Stimulated activated CD4-positive, alpha-beta T cell treated with anti-CD3 and anti-CD28 coated beads, Interleukin-1b, Interleukin-23, amount 100 ng/mL, for 24 hours (primary cell): ENCODE data around the gene DDX54.
"Not testable (repeated sequence)": the region's sequence is repeated elsewhere in the genome, so short reads cannot be mapped to it uniquely, and the experiment has no call there.

Experiments
- DNase-seq, 4 experiments: peaks; one replicate each; pipeline ENCODE4 v3.0.0-alpha.2; 2020; ENCODE audit warnings: low read depth in 4 of 4, low spot score in 1 of 4

DDX54 gene

DNA sequence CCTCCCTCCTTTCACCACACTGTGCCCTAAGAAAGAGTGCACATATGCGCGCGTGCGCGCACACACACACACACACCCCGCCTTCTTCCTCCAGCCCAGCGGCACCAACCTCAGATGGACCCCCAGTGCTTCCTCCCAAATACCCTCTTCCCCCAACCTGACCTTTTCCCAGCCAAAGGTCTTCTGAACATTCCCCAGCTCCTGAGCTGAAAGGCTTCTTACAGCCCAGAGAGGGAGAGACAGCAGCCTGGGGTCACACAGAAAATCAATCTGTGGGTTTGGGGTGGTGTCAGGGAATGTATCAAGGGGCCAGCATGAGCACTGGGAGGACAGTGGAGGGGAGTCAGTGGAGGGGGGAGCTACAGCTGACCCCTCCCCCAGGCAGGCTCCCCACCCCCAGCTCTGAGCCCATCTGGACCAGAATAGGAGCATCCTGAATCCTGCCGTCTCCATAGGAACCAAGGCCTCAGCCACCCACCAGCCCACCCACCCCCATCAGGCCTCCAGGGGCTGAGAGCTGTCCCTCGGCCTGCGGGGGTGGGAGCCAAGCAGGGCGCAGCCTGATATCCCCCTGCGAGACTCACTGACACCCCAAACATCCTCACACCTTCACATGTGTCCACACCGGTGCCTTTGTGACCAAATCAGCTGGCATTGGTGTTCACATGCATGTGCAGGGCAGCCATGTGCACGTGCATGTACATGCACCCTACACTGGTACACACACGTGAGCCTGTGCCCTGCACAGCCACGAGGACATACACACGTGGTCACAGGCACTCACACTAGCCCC is 55.4 kb downstream of the DDX54 start:
- no peak for DNase-seq

DNA sequence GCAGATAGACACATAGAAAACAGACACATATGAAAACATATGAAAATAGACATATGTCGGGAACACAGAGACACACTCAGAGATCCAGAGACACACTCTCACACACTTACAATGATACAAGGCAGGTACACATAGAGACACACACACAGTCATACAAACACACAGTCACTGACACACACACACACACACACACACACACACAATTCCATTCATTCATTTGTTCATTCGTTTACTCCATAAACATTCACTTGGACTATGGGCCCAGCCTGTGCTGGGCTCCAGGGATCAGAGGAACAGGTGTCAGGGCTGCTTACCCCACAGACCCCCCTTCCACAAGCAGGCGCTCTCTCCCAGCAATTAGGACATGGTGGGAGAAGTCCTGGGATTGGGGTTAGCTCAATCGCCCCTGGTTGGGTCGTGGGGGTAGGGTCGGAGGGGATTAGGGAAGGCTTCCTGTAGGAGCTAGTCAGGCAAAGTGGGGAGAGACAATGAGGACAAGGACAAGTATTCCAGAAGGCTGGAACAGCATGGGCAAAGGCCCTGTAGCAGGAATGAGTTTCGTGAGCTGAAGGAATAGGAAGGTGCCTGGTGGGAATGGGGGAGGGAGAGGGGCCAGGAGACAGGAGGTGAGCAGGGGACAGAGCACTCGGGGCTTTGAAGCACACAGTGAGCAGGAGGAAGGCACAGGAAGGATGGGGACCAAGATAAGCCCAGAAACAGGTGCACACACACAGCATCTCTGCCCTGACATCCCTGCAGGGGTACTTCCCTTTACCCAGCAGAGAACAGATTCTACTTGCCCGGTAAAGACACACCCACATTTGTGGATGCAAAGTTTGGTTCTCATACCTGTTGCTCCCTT is 56.2 kb downstream of the DDX54 start:
- DNase-seq: no peak

DNA sequence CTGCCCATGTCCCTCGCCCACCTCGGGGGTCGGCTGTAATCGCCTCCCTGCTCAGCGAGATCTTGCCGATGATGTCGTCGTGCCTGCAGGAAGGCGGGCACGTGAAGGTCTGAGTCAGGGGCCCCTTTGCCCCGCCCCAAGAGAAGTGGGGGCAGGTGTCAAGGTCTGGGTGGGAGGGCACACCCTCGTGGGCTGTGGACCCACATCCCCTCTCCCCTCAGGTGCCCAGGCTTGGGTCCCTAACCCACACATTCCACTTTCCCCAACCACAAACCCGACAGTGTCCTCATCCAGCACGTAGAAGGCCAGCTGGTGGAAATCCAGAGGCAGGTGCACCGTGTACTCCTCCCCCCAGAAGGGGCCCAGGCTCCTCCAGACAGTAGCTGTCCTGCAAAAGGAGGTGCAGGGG is 57.5 kb downstream of the DDX54 start:
- DNase-seq: no peak

DNA sequence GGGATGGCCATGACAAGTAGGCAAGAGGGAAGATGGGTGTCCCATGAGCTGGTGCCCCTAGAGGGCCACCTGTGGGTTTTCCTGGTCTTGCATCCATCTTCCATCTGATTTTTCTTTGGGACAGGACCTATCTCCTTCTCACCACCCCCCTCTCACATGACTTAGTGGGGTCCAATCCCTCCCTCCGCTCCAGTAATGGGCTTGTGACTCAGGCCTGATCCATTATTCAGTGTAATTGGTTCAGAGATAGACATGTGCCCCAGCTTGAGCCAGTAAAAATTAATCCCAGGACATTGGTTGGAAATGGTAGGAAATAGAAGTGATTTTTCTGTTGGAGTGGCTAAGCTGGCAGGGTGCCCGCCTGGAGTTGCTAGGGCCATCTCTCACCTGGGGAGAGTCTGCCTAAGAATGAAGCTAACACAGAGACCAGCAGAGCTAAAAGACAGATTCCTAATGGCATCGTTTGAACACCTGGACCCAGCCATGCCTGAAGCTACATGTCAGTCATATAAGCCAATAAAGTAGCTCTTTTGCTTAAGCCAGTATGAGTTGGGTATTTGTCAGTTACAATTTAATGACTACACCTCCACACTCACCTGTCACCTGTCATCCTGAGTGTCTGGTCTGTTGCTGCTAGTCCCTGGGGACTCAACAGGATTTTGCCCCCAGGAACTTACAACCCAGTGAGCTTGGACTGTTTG is 64.5 kb downstream of the DDX54 start:
- DNase-seq: no peak

DNA sequence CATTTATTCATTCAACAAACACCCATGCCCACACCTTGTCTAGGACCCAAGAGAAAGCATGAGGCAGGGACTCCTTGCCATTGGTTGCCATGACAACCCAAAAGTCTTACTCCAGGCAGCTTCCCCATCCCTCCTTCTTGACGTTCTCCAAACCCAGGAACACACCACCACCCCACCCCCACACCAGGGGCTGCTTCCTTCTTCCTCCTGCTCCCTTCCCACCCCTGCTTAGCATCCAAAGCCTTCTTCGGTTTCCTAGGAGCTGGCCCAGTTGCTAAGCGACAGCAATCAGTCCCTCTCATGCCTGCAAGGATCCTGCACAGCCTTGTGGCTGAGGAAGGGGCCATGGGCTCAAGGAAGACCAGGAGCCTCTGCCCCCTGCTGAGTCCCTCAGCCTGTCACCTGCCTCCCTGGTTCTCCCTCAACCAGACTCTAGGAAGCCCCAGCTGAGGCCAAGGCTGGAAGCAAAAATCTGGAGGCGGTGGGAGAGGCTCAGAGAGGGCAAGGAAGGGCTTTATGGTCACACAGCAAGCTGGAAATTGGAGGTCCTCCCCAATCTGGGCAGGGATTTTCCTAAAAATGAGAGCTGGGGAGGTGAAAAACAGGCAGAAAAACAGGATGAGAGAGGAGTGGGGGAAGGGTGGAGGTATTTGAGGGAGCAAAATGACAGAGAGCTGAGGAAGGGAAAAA is 65.2 kb downstream of the DDX54 start:
- DNase-seq: no peak

DNA sequence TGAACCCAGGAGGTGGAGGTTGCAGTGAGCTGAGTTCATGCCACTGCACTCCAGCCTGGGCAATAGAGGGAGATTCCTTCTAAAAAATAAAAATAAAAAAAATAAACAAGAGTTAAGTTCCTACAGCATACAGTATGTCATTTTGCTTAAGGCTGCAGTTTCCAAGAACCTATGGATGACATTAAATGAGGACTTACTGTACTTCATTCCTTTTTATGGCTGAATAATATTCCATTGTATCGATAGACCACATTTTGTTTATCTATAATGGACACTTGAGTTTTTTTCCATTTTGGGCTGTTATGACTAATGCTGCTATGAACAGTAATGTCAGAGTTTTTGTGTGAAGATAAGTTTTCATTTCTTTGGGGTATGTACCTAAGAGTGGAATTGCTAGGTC is 67.1 kb downstream of the DDX54 start:
- no peak for DNase-seq

DNA sequence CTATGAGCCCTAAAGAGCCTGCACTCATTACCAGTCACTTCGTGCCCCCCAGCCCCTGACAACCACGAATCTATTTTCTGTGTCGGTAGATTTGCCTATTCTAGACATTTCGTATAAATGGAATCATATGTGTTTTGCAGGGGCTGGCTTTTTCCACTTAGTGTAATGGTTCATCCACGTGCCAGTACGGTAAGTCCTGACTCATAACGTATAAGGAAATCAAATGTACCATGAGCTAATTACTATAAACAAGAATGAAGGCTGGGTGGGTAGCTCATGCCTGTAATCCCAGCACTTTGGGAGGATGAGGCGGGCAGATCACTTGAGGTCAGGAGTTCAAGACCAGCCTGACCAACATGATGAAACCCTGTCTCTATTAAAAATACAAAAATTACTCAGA is 67.6 kb downstream of the DDX54 start:
- DNase-seq: not testable (repeated sequence)

DNA sequence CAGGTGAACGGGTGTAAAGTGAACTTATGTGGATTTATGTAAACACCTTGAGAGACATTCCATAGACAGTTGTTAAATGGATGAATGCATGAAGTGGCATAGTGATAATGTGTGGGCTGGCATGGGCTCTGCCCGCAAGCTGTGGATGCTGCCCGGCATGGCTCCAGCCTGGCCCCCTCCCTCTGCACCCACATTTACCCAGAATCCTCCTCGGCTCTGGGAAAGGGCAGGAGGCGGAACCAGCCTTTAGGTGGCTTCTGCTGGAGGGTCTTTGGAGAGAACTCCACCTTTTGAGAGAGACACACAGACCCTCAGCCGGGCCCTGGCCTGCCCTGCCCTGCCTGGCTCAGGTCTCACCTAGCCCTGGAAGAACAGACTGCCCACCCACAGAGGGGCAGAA is 68.4 kb downstream of the DDX54 start:
- no peak for DNase-seq

DNA sequence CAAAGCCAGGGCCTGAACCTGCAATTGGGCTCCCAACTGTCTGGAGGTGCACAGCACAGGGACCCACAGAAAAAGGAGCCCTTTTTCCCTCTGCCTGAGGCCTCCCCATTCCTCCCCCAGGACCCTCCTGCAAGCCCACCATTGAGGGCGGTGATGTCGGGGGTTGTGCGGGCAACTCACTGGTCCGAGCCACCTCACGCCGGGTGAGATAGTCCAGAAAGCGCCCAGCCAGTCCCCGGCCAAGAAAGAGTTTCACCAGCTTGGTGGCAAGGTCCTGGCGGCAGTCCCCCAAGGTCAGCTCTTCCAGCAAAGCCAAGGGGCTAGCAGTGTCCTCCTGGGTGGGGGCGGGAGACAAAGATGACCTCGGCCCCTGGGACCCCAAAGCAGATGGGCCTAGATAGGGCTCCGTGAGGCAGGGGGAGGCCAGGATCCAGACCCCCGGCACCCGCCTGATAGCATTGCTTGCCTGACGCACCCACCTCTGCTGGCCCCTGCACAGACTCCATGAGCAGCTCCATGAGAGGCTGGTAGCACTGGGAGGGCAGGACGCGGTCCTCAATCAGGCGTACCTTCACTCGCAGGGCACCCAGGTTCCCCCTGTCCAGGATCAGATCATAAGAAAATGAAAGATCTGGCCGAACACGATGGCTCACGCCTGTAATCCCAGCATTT is 69.7 kb downstream of the DDX54 start:
- no peak for DNase-seq

DNA sequence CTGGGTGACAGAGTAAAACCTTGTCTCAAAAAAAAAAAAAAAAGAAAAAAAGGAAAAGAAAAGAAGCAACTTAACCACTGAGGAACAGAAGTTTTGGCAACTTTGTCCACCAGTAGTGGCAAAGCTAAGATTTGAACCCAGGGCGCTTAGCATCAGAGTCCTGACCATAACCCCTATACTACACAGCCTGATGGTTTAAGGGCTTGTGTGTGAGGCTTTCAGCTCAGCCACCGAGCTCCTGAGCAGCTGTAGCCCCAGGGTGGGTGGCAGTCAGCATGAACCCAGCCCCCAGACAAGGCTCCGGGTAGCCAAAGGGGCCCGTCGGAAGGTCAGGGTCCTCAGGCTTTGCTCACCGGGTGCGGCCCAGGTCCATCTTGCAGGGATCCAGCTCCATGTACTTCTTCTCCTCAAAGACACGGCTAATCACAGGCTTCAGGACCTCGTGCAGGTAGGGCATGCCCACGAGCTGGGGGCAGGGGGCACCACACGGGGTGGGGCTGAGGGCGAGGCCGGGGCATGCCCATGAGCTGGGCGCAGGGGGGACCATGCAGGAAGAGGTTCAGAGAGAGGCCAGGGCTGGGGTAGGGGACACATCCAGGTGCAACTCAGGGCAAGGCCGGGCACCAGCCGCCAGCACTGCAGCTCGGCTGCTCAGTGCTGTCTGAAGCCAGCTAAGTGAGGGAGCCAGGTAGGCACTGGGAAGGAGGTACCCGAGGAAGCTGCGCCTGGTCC is 70.7 kb downstream of the DDX54 start:
- DNase-seq: no peak

DNA sequence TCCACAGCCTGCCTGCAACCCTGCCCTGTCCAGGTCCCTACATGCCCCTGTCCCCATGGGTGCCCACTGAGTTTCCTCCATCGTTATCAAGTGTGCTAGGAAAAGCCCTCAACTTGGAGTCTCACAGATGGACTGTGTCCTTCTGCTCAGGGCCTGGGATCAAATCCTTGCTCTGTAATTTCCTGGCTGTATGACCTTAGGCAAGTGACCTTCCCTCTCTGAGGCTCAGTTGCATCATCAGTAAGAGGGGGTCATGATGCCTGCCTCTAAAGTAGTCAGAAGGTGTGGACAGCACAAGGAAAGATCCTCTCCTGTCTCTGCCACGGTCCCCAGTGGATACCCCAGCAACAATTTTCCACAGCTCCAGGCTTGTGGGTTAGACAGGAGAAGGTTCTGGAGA is 71.9 kb downstream of the DDX54 start:
- DNase-seq: no peak

DNA sequence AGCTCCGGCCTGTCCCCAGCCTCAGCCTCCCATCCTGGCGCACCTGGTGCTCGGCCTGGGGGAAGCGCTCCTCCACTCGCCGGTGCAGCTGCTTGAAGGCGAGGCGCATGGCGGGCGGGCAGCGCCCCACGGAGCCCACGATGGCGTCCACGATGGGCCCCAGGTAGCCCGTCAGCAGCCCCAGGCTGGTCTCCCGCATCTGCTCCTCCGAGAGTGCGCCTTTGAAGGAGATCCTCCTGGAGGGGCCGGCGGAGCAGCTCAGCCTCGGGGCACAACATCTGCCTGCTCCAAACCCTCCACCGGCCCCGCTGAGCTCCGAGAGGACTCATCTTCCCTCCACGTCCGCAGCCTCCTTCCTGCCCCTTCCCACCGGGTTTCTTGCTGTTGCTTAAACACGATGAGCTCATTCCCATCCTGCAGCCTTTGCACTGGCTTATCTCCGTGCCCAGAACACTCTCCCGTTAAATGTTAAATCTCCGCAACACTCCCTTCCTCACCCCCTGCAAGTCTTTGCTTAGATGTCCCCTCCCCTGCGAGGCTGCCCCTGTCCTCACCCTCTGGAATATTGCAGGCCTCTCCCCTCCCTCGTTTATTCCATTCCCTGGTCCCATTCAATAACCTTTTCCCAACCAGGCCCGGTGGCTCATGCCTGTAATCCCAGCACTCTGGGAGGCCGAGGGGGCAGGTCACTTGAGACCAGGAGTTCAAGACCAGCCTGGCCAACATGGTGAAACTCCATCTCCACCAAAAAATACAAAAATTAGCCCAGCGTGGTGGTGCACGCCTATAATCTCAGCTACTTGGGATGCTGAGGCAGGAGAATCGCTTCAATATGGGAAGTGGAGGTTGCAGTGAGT is 73.0 kb downstream of the DDX54 start:
- DNase-seq: no peak

DNA sequence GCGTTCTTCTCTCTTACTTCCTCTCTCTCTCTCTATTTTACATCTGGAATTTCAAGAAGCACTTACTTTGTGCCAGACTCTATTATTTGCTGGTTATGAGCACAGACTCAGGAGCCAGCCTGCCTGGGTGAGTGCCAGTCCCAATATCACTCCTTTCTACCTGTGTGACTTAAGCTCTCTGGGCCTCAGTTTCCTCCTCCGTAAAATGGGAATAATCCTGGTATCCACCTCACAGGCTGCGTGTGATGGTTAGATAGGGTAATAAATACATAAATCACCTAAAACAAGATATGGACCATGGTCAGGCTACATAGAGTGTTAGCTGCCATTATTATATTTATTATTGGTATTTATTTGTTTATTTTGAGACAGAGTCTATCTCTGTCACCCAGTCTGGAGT is 74.0 kb downstream of the DDX54 start:
- DNase-seq: no peak

DNA sequence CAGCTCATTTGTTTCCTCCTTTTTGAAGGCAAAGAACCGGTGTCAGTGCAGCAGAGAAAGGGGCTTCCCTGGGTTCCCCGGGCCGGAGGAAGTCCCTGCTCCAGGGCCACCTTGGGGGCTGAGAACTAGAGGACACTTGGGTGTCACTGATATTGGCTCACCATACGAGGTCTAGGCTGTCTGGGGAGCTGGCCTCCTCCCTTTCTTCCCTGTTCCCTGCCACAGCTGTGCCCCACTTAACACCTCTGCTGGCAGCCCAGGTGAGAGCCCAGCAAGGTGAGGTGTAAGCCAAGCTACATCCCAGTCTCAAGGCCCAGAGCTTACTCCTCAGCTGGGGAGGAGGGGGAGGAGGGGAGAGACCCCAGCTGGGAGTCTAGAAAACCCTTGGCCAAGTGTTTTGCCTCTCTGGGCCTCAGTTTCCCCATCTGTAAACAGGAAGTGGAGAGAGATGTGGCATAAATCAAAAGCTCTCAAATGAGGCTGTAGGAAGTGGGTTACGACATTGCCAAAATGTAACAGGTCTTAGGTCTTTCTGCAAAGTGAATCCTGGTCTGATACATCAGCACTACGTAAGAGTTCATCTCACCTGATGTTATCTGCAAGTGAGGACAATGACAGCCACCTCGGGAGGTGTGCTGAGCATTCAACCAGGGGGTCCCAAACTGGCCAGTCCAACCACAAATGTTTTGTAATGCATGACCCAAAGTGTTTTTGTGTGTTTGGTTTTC is 75.2 kb downstream of the DDX54 start:
- DNase-seq: no peak

DNA sequence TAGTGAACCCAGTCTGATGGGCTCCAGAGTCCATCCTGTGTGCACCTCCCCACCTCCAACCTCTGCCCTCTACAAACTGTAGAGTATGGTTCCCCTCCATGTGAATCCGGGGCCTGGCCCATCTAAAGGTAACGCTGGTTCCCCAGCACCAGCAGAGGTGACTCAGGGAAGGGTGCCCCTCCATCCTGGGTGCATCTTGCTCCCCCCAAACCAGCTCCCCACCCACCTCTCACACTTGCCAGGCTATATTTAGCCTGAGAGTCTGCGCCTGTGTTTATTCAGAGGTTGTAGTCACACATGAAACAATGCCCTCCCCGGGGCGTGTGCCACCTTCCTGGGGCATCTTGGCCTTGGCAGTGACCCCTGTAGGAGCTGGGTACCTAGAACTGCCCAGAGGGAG is 75.9 kb downstream of the DDX54 start:
- DNase-seq: no peak

DNA sequence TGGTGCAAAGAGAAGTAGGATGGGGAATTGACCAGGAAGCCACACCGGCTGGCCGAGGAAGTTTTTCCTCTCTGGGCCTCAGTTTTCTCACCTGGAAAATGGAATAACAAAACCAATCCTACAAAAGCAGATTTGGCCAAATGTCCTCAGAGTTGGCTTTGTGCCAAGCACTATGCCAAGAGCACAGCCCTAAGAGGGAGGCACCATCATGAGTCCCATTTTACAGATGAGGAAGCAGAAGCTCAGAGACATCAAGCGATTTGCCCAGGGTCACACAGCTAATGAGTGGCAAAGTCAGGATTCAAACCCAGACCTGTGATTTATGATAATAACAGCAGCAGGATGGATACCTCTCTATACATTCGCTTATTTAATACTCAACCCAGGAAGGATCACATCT is 77.0 kb downstream of the DDX54 start:
- DNase-seq: no peak
